ENCODE data around the gene EMID1. TPM values are rescaled to one million over a fixed set of nuclear protein-coding genes. Genes with fewer than 3 reads are reported as not detected.

EMID1 gene
- not detected in 2 replicates for total RNA-seq

GRCh38 chr22:29205594-29206371 lies at the start of gene EMID1:
Gene EMID1, plus strand, starts transcription at chr22:29205896. Its CDS starts 143 bp downstream, at chr22:29206039.

GRCh38 chr22:29267858-29268510 lies 62.3 kb downstream of the EMID1 start, which contains the start of the genes EWSR1 and RHBDD3:
Gene EWSR1, plus strand, starts transcription at chr22:29268268. Its CDS starts 69 bp downstream, at chr22:29268337.
Gene RHBDD3, minus strand, starts transcription at chr22:29267981. Its CDS starts 2,355 bp downstream, at chr22:29265626.

GRCh38 chr22:29306175-29306834 lies 100.6 kb downstream of the EMID1 start, which contains the start of gene GAS2L1:
Gene GAS2L1, plus strand, starts transcription at chr22:29306650. Its CDS starts 1,456 bp downstream, at chr22:29308106.

Other genes with a start within 250 kb of the EMID1 start
- not detected in 2 replicates for gene C22orf31, start 144.1 kb upstream of the EMID1 start, total RNA-seq
- 0.30 and 0.32 TPM in 2 replicates for gene KREMEN1, start 132.9 kb upstream of the EMID1 start, total RNA-seq
- gene RHBDD3, start 62.1 kb downstream of the EMID1 start, total RNA-seq: 18.2 and 20.8 TPM in 2 replicates
- gene EWSR1, start 62.4 kb downstream of the EMID1 start, total RNA-seq: 162 and 165 TPM in 2 replicates
- gene GAS2L1, start 100.8 kb downstream of the EMID1 start, total RNA-seq: 16.3 and 20.5 TPM in 2 replicates
- 0.61 and 2.9 TPM in 2 replicates for gene RASL10A, start 109.8 kb downstream of the EMID1 start, total RNA-seq
- gene AP1B1, start 182.7 kb downstream of the EMID1 start, total RNA-seq: 94.5 and 121 TPM in 2 replicates
- gene RFPL1, start 232.7 kb downstream of the EMID1 start, total RNA-seq: not detected in 2 replicates

Data from epithelial cell of umbilical artery (primary cell).